PC-9 (cell line): ENCODE data around the gene TRIM38. TPM values are rescaled to one million over a fixed set of nuclear protein-coding genes. Genes with fewer than 3 reads are reported as not detected.

Experiments
- BruUV-seq: library from RNA; stranded (reverse); fragments of 400-500 nt; replicated peaks from 2 replicates; lab custom pipeline; 2021; lab: Mats Ljungman, UMichigan
- CTCF ChIA-PET: fragments of 300-600 bp; sonication (Branson Sonifier 250); formaldehyde crosslinking; loops from one replicate; lab custom pipeline; 2022; ENCODE audit warnings: antibody characterized with exemption; lab: Charles Lee
- POLR2A ChIA-PET: fragments of 300-600 bp; sonication (Branson Sonifier 250); formaldehyde crosslinking; loops from one replicate; lab custom pipeline; 2022; ENCODE audit warnings: antibody characterized with exemption; ENCODE audit not compliant: unreplicated experiment; lab: Charles Lee
- DNase-seq, 2 experiments: peaks; one replicate each; pipeline versions ENCODE4 v3.0.0 to v3.0.0-alpha.2; 2015 to 2022; ENCODE audit warnings: mixed read lengths in 1 of 2
- H2AFZ ChIP-seq: fragments of 200-600 bp; sonication (generic); 2 replicates; pipeline ENCODE4 v1.8.1; 2017; ENCODE audit warnings: antibody characterized with exemption
- H3F3A ChIP-seq: fragments of 200-600 bp; sonication (generic); 2 replicates; pipeline ENCODE4 v1.8.1; 2017; ENCODE audit warnings: antibody characterized with exemption, mild to moderate bottlenecking, low read depth; ENCODE audit not compliant: insufficient read depth
- H3K27ac ChIP-seq: fragments of 200-600 bp; sonication (generic); 2 replicates; pipeline ENCODE4 v1.6.1; 2016; ENCODE audit warnings: mixed run types
- H3K27me3 ChIP-seq: fragments of 200-600 bp; sonication (generic); 2 replicates; pipeline ENCODE4 v1.6.1; 2016; ENCODE audit warnings: low read depth, mixed run types; ENCODE audit not compliant: insufficient read depth
- H3K36me3 ChIP-seq: fragments of 200-600 bp; sonication (generic); 2 replicates; pipeline ENCODE4 v1.6.1; 2016; ENCODE audit warnings: low read depth, mixed run types
- H3K4me1 ChIP-seq: fragments of 200-600 bp; sonication (generic); replicated peaks from 2 replicates; pipeline ENCODE4 v1.6.1; 2016; ENCODE audit warnings: mixed run types; ENCODE audit not compliant: insufficient read depth
- H3K4me2 ChIP-seq: fragments of 200-600 bp; sonication (generic); 2 replicates; pipeline ENCODE4 v1.6.1; 2017; ENCODE audit warnings: mixed run types
- H3K4me3 ChIP-seq: fragments of 200-600 bp; sonication (generic); 2 replicates; pipeline ENCODE4 v1.6.1; 2016; ENCODE audit warnings: mixed run types
- H3K79me2 ChIP-seq: fragments of 200-600 bp; sonication (generic); 2 replicates; pipeline ENCODE4 v1.6.1; 2017; ENCODE audit warnings: low read depth, mixed run types
- H3K9me2 ChIP-seq: fragments of 200-600 bp; sonication (generic); 2 replicates; pipeline ENCODE4 v1.8.1; 2017; ENCODE audit warnings: mild to moderate bottlenecking; ENCODE audit not compliant: insufficient read depth
- H3K9me3 ChIP-seq: fragments of 200-600 bp; sonication (generic); 2 replicates; pipeline ENCODE4 v1.8.1; 2016; ENCODE audit warnings: low read depth; ENCODE audit not compliant: insufficient read depth
- H4K20me1 ChIP-seq: fragments of 200-600 bp; sonication (generic); 2 replicates; pipeline ENCODE4 v1.8.1; 2017; ENCODE audit not compliant: insufficient read depth
- EZH2 ChIP-seq: fragments of 200-600 bp; sonication (generic); IDR thresholded peaks from 2 replicates; pipeline ENCODE4 v1.8.0; 2017; ENCODE audit warnings: antibody characterized with exemption, low read depth
- intact Hi-C: fragments of 100-400 bp; cut with micrococcal nuclease; formaldehyde crosslinking; loops from one replicate; pipeline ENCODE4 v1.10.0; 2022; ENCODE audit not compliant: unreplicated experiment
- total RNA-seq: library from RNA; stranded (reverse); gene quantifications from 2 replicates; pipeline ENCODE4 v1.2.3, GENCODE V29; 2021
- TF ChIP-seq, protein P1 (sequence below): fragments of 200-600 bp; sonication (generic); conservative IDR thresholded peaks from 2 replicates; pipeline ENCODE4 v1.6.1; 2017; ENCODE audit warnings: mixed run types, antibody characterized with exemption, mild to moderate bottlenecking, moderate library complexity

The TRIM38 gene
- total RNA-seq, 1 experiment from 2014 or later = 31.3 TPM

DNA sequence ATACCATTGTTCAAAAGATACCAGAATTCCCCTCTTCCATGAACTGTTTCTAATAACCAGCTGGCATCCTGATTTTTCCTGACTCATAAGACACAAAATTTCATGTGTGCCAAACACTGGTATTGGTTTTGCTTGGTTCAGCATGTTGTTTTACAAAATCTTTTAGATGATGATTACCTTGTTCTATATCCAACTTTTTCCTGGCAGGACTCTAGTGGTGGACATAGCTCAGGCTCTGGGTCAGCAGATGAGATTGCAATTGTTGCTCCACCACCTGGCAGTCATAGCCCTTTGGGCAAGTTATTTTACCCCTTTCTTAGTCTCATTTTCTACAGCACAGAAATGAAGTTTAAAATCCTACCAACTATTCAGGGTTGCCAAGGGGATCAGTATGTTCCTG, 6.2 kb downstream of the TRIM38 start:
- intact Hi-C loops = no loop called here
- Histone ChIP-seq H3K4me2 (no peak overlapping the region), H3K4me3 (no peak overlapping the region), H3K9me3 (no peaks in the 10 kb centered on the region), H4K20me1 (no peaks in the 10 kb centered on the region), H3K36me3 (peaks cover 61% of the 10 kb centered on the region), H2AFZ (no peak overlapping the region), H3K27me3 (no peaks in the 10 kb centered on the region), H3K9me2 (no peaks in the 10 kb centered on the region), H3K27ac (no peak overlapping the region), H3K4me1 (peaks cover 43% of the 10 kb centered on the region), H3K79me2 (peaks cover 26% of the 10 kb centered on the region), H3F3A (peaks cover 27% of the 10 kb centered on the region)
- CTCF ChIA-PET = interaction anchor here (0.5 to 0.6 kb wide), 2 partner anchors 24 to 1922 kb away, joined by 3 to 18 read pairs; no protein-coding TSS in a partner anchor
- POLR2A ChIA-PET = interaction anchor here (0.6 to 0.7 kb wide), 2 partner anchors 14 to 140 kb away, joined by 3 to 5 read pairs; no protein-coding TSS in a partner anchor
- no peak for DNase-seq
- BruUV-seq = no TSS peak
- TF ChIP-seq, protein P1, sequence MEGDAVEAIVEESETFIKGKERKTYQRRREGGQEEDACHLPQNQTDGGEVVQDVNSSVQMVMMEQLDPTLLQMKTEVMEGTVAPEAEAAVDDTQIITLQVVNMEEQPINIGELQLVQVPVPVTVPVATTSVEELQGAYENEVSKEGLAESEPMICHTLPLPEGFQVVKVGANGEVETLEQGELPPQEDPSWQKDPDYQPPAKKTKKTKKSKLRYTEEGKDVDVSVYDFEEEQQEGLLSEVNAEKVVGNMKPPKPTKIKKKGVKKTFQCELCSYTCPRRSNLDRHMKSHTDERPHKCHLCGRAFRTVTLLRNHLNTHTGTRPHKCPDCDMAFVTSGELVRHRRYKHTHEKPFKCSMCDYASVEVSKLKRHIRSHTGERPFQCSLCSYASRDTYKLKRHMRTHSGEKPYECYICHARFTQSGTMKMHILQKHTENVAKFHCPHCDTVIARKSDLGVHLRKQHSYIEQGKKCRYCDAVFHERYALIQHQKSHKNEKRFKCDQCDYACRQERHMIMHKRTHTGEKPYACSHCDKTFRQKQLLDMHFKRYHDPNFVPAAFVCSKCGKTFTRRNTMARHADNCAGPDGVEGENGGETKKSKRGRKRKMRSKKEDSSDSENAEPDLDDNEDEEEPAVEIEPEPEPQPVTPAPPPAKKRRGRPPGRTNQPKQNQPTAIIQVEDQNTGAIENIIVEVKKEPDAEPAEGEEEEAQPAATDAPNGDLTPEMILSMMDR = no peak
- TF ChIP-seq EZH2 = no peak

DNA sequence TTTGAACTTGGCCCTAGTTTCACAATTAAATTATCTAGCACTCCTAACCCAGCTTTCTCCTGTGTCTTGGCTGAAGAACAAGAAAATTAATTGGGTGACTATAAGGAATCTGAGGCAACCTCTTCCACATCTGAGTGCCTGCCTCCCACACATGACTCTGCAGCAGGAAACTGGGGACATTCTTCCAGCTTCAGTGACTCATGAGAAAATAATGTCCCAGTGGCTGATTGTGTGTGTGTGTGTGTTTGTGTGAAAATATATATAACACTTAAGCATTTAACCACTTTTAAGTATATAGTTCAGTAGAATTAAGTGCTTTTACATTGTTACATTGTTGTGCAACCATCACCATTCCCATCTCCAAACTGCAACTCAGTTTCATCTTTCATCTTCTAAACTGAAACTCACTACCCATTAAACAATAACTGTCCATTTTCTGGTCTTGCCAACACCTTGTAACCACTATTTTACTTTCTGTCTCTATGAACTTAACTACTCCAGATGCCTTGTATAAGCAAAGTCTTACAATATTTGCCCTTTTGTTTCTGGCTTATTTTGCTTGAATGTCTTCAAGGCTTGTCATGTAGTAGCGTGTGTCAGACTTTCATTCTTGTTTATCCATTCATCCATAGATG, 8.7 kb downstream of the TRIM38 start:
- H3K9me2 ChIP-seq = no peaks in the 10 kb centered on the region
- H3K36me3 ChIP-seq = peaks cover 50% of the 10 kb centered on the region
- no peaks in the 10 kb centered on the region for H4K20me1 ChIP-seq
- no TSS peak for BruUV-seq
- POLR2A ChIA-PET = interaction anchor here (0.6 to 0.7 kb wide), 2 partner anchors 84 to 300 kb away, joined by 4 to 6 read pairs; no protein-coding TSS in a partner anchor
- peak; percentile 65 to 90 for DNase-seq
- CTCF ChIA-PET = interaction anchor here (0.7 to 0.9 kb wide), 2 partner anchors 21 to 204 kb away, joined by 3 read pairs; no protein-coding TSS in a partner anchor
- no peak for TF ChIP-seq EZH2
- TF ChIP-seq, protein P1 = no peak
- 0 out of 2 replicates have a peak, but pooled peaks cover 5% of the 10 kb centered on the region for H3K79me2 ChIP-seq
- H3K27me3 ChIP-seq = no peaks in the 10 kb centered on the region
- H3F3A ChIP-seq = peaks cover 27% of the 10 kb centered on the region
- peak overlapping the region; percentile 56 for H3K4me2 ChIP-seq
- intact Hi-C loops = loop anchor here (1.0 kb wide), 1 partner anchor 9 kb away; the partner anchor contains the start of gene TRIM38
- peaks cover 35% of the 10 kb centered on the region for H3K4me1 ChIP-seq
- H3K27ac ChIP-seq = peak overlapping the region; percentile 84
- no peaks in the 10 kb centered on the region for H3K9me3 ChIP-seq
- H2AFZ ChIP-seq = no peak overlapping the region
- H3K4me3 ChIP-seq = 0 out of 2 replicates have a peak overlapping the region, but pooled peaks have one; percentile 2

DNA sequence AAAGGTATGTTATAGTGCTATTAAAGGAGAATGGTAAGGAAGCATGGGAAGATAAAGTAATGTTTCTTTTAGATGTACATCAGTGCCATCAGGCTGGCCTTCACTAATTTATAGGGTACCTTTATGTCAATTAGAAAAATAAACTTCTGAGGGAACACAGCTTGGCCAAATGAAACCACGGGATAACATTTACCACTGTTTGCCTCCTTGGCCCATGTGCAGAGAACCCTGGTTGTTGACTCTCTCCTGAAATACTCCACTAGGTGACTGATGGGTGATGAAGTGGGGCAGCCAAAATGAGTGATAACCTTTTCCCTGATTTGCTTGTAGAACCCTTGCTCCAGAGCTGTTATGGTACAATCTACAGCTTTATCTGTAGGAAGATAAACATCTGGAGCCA, 9.5 kb downstream of the TRIM38 start:
- ChIA-PET CTCF (no interaction called here), POLR2A (no interaction called here)
- Histone ChIP-seq H3K27me3 (no peaks in the 10 kb centered on the region), H3K27ac (peak overlapping the region; percentile 84), H3K4me3 (no peak overlapping the region), H3F3A (peaks cover 27% of the 10 kb centered on the region), H3K4me2 (no peak overlapping the region), H4K20me1 (no peaks in the 10 kb centered on the region), H3K9me3 (no peaks in the 10 kb centered on the region), H2AFZ (no peak overlapping the region), H3K4me1 (peaks cover 35% of the 10 kb centered on the region), H3K36me3 (peaks cover 43% of the 10 kb centered on the region), H3K9me2 (no peaks in the 10 kb centered on the region), H3K79me2 (0 out of 2 replicates have a peak, but pooled peaks cover 5% of the 10 kb centered on the region)
- DNase-seq = no peak
- intact Hi-C loops = no loop called here
- no TSS peak for BruUV-seq
- no peak for TF ChIP-seq EZH2
- TF ChIP-seq, protein P1 = no peak
